Measurements from ENCODE around the gene CPD. TPM values are rescaled to one million over a fixed set of nuclear protein-coding genes. Genes with fewer than 3 reads are reported as not detected.

The CPD gene
- polyA plus RNA-seq, 1 of the 3 experiments (the other 2 are of a cell fraction), result 12.5 TPM

- H3K9me2 ChIP-seq, result no peaks in the 10 kb centered on the region
- peak overlapping the region; percentile 80 for H3K9ac ChIP-seq
- peak; percentile 71 for DNase-seq
- H2AFZ ChIP-seq (ENCODE audit: low read depth), result peak overlapping the region; percentile 98
- peak overlapping the region; percentile 62 to 84; a peak in 3 of 4 replicates for H3K27ac ChIP-seq (ENCODE audit: low read depth in 2 of 2, low read length in 1 of 2)
- H3K4me3 ChIP-seq (ENCODE audit: low read depth in 2 of 2, low read length in 1 of 2), result peak overlapping the region; percentile 70 to 95
- no peaks in the 10 kb centered on the region for H3F3A ChIP-seq (replicated peaks; ENCODE audit: insufficient read depth)
- H3K4me2 ChIP-seq, result peak overlapping the region; percentile 92
- H3K27me3 ChIP-seq (ENCODE audit: insufficient read depth), result no peaks in the 10 kb centered on the region
- ChIA-PET POLR2A (no interaction called here), CTCF (interaction anchor here (0.9 to 1.6 kb wide), 5 partner anchors 13 to 254 kb away, joined by 3 to 5 read pairs (median 3); no protein-coding TSS in a partner anchor)
- no peaks in the 10 kb centered on the region for H3K36me3 ChIP-seq (replicated peaks in 1 of 2; ENCODE audit: control insufficient read depth in 1 of 2, insufficient read depth in 2 of 2, low read length in 1 of 2)
- no peaks in the 10 kb centered on the region for H3K9me3 ChIP-seq
- peaks cover 23% of the 10 kb centered on the region; the same call in 1 of the 2 replicates for H4K20me1 ChIP-seq (ENCODE audit: insufficient read depth)
- TF ChIP-seq FOSL2 (IDR thresholded peaks at IDR 0.05; ENCODE audit: borderline replicate concordance, low read depth) (no peak), TCF12 (IDR thresholded peaks at IDR 0.05) (no peak), RXRA (IDR thresholded peaks at IDR 0.05; ENCODE audit: borderline replicate concordance, low read depth) (no peak), USF2 (IDR thresholded peaks at IDR 0.05; ENCODE audit: borderline replicate concordance, low read depth, low read length) (no peak), POLR2AphosphoS5 (IDR thresholded peaks at IDR 0.05; ENCODE audit: low read depth, low read length) (no peak), ELF1 (IDR thresholded peaks at IDR 0.05) (no peak), USF1 (IDR thresholded peaks at IDR 0.05; ENCODE audit: borderline replicate concordance, low read depth) (no peak), YY1 (IDR thresholded peaks at IDR 0.05; ENCODE audit: low read depth) (no peak), REST (IDR thresholded peaks at IDR 0.05; ENCODE audit: low read depth, low read length) (no peak), GATA2 (CRISPR knock-in tag; IDR thresholded peaks at IDR 0.05) (no peak), RAD21 (IDR thresholded peaks at IDR 0.05; ENCODE audit: low read length) (no peak), FOXM1 (IDR thresholded peaks at IDR 0.05; ENCODE audit: low read depth) (no peak), EZH2phosphoT487 (IDR thresholded peaks at IDR 0.05; ENCODE audit: borderline replicate concordance, low read depth) (no peak), EP300 (IDR thresholded peaks at IDR 0.05; ENCODE audit: borderline replicate concordance in 1 of 2, low read depth in 1 of 2, low read length in 1 of 2) (no peak), SIN3A (IDR thresholded peaks at IDR 0.05; ENCODE audit: borderline replicate concordance, low read depth, low read length) (no peak), NFIC (IDR thresholded peaks at IDR 0.05; ENCODE audit: borderline replicate concordance) (no peak)
- H3K4me1 ChIP-seq (ENCODE audit: control insufficient read depth in 1 of 2, insufficient read depth in 2 of 2, low read depth in 1 of 2, low read length in 1 of 2), result peaks cover 5 to 21% of the 10 kb centered on the region in 2 experiments; a peak in 3 of 4 replicates
- peaks cover 53% of the 10 kb centered on the region for H3K79me2 ChIP-seq (ENCODE audit: insufficient read depth)
- WGBS (ENCODE audit: low lambda C conversion rate), result 4% methylated on average over 8 of the region's 68 CpGs
Observed at GRCh38 chr17:30379303-30379902, 676 bp downstream of the CPD start.
